Amniotic epithelial cell (primary cell): ENCODE measurements around the gene LMTK2.
"Not testable (repeated sequence)": the region's sequence is repeated elsewhere in the genome, so short reads cannot be mapped to it uniquely, and the experiment has no call there.

Experiments used
- DNase-seq: peaks from one replicate; pipeline ENCODE4 v3.0.0-alpha.2; 2010; ENCODE audit warnings: low read depth

LMTK2 gene

DNA sequence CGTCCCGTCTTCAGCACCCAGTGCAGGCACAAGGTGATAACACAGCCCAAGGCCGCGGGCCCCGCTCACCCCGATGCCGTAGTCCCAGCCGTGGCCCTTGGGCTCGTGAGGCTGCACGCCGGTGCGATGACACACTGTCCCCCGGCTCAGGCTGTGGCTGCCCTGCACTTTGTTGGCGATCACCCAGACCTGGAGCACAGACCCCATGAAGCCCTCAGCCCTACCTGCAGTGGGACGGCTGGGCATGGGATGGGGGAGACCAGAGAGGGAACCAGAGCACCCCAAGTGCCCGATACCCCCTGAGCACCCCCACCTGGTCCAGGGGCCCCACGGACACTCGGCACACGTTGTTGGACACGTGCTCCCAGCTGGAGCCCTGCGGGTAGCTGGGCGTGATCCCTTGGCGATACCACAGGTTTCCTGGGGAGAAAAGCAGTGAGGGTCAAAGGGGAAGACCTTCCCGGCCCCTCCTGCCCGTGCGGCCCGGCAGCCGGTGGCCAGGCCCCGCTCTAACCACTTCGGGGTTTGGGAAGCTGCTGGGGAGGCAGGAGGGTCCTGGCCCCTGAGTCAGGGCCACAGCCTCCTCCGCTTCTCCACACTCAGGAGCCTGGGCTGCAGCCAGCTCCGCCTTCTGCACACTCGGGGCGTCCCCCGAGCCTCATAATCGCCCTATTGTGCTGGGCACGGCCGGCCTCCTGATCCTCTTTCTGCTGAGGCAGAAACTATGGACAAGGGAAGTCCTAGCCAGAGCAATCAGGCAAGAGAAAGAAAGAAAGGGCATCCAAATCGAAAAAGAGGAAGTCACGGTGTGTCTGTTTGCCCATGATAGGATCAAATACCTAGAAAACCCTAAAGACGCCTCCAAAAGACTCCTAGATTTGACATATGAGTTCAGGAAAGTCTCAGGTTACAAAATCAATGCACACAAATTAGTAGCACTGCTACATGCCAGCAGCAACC is 111.2 kb downstream of the LMTK2 start:
- no peak for DNase-seq

- DNase-seq = not testable (repeated sequence)
Measured at GRCh38 chr7:98219382-98219781, 112.7 kb downstream of the LMTK2 start.

- DNase-seq = no peak
Measured at GRCh38 chr7:98221611-98222532, 115.2 kb downstream of the LMTK2 start.

DNA sequence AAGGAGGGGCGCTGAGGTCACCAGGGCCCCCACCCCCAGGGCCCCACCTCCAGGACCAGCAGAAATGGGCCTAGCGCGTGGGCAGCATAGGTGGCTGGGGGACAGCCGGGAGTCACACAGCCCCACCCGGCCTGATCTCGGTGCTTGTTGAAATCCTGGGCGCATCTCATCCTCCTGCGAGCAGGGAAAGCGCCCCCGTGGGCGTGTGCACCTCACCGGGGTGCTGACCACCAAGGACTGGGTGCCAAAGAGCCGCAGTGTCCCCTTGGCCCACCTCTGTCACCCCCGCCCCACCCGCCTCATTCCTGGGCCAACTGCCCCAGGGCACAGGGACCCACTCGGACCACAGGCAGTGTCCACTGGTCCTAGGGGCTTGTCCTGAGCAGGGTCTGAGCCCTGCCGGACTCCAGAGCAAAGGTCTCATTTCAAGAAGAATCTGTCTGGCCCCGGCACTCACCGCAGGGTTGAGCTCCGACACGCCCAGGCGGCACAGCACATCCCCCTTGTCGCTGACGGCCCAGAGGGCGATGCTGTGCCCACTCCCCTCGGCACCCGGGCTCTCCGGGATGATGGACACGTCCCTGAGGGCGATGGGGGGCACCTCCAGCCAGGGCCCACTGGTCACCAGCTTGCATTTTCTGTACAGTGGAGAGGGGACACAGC is 116.0 kb downstream of the LMTK2 start:
- no peak for DNase-seq

DNA sequence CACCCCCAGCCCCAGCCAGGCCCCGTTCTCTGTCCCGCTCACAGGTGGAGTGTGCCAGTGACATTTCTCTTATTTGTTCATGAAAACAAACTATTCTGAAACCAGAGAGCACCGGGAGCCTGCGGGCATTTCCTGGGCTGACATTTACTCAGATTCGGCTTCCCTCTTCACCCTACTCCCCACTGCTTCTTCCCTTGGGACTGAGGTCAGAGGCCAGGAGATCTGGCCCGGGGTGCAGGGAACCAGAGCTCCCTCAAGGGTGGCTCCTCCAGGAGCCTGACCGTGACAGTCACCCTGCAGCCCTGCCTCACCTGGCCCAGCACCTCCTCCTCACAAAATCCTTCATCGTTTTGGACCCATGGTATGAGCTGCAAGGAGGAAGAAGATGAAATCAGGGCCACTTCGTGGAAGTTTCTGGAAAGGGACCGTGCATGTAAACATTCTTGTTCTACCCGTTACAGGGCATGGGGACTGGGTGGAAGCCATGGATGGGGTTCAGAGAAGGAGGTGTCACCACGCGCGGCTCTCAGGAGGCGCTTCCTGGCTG is 116.8 kb downstream of the LMTK2 start:
- DNase-seq = no peak

DNA sequence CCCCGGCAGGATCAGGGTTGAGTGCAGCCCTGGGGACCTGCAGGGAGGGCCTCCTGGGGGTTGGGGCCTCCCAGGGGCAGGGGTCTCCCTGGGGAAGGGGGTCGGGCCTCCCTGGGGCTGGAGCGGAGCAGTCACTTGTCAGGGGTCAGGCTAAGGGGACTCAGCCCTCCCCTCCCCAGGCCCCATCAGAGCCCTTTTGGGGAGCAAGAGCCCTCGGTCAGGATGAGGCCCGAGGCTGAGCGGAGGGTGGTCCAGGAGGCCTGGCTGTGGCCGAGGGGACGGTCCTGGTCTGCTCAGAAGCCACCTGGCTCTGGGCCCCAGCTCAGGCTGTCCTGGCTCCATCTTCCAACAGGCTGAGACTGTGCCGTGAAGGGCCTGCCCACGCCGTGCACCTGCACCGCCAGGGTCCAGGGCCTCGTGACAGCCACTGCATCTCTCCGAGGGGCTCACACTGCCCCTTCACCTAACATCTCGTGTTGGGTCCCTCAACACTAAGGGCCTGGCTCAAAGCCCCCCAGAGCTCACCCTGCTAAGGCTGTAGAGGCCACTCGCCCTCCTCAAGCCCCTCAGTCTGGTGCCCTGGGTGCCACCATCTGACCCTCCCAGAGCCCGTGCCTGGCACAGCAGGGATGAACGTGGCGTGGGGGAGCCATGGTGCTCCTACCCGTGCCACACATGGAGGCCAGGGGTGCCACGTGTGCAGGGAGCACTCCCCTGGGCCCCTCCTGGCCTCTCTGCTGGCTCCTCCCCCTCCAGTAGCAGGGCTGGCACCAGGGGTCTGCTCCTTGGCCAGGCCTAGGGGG is 117.4 kb downstream of the LMTK2 start:
- DNase-seq = no peak

GRCh38 chr7:98224701-98225181 is 118.1 kb downstream of the LMTK2 start:
- no peak for DNase-seq

GRCh38 chr7:98225913-98226614 is 119.4 kb downstream of the LMTK2 start:
- no peak for DNase-seq

DNA sequence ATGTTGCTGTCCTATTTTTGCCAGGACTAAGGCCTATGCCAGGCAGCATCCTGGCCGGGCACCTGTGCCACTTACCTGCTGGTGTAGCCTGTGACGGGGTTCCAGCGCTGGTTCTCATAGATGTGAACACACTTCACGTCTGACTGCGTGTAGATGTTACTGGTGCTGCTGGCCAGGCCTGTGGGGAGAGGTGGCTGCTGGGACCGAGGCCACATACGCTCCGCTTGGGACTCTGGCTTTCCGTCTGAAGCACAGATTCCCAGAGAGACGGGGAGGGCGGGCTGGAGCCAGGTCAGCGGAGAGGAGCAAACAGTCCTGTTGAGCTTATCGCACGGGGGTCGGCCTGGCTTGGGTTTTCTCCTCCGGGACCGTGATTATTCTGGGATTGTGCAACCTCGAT is 121.3 kb downstream of the LMTK2 start:
- no peak for DNase-seq

DNA sequence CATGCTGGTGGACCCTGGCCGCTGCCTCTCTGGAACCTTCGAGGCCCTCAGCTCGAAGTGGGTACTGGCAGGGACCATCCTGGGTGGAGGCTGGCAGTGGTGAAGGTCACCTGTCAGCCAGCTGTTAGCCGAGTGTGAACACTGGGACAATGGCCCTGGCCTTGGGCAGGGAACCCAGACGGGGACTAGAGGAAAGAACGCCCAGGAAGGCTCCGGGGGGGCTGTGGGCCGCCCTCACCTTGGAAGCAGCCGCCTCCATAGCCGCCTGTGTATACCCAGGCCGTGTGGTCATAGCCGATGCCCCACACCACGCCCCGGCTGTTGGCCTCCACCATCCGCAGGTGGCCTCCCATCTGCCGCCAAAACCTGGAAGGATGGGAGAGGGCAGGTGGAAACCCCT is 122.1 kb downstream of the LMTK2 start:
- no peak for DNase-seq

GRCh38 chr7:98229441-98229840 is 122.8 kb downstream of the LMTK2 start:
- DNase-seq = no peak

- DNase-seq = no peak
Measured at GRCh38 chr7:98229991-98230745, 123.5 kb downstream of the LMTK2 start.

- DNase-seq = no peak
Measured at GRCh38 chr7:98230746-98231471, 124.2 kb downstream of the LMTK2 start.

GRCh38 chr7:98231493-98232262 is 125.0 kb downstream of the LMTK2 start:
- no peak for DNase-seq

GRCh38 chr7:98232263-98232585 is 125.6 kb downstream of the LMTK2 start:
- no peak for DNase-seq

- DNase-seq = no peak
Measured at GRCh38 chr7:98232799-98233198, 126.1 kb downstream of the LMTK2 start.

DNA sequence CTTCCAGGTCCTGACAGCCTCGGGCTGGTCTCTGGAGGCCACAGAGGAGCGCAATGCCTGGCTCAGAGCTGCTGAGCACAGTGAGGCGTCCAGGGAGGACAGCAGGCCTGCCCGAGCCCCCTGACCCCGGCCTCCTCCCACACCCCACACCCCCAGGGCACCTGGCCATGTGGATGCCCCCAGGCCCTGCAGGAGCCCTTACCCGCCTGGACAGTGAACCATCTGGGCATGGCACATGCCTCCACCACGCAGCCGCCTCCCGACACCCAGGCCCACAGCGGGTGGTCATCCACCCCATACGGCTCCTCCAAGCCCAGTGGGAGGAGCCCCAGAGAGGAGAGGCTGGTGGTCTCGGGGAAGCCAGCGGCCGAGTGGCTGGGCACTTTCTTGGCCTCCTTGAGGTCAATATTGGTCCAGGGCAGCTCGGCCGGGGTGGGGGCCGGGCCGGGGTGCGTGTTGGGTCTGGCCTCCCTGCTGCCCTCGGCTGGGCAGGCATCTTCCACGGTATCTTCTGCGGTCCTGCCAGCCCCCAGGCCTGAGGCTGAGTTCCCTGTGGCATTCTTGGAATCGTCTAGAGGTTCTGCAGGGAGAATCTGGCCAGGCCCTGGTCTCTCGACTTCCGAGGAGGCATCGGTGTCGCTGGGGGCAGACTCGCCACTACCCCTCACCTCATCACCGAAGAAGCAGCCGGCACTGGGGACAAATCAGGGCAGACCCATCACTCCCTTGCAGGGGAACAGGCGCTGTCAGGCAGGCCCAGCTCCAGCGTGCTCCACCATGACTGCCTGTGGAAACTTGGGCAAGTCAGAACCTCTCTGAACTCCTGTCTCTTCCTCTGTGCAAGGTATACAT is 126.8 kb downstream of the LMTK2 start:
- DNase-seq = no peak
